Prostate gland (tissue), 2 donors: ENCODE results near the gene ZNF74. TPM values are rescaled to one million over a fixed set of nuclear protein-coding genes. Genes with fewer than 3 reads are reported as not detected.

Experiments
- DNase-seq: peaks from one replicate; pipeline ENCODE4 v3.0.0-alpha.2; 2019; ENCODE audit warnings: low spot score
- H3K27ac ChIP-seq, 2 donors: fragments of 200-600 bp; sonication (generic); 2 replicates each; pipeline ENCODE4 v1.5.1; 2017 to 2019
- H3K27me3 ChIP-seq: fragments of 200-600 bp; sonication (generic); replicated peaks from 2 replicates; pipeline ENCODE4 v1.5.1; 2019; ENCODE audit not compliant: insufficient read depth
- H3K36me3 ChIP-seq, 2 donors: fragments of 200-600 bp; sonication (generic); 1 replicate in 1 of 2; 2 replicates in 1 of 2; pipeline versions ENCODE4 v1.5.1 to v1.8.1; 2017 to 2019
- H3K4me1 ChIP-seq: fragments of 200-600 bp; sonication (generic); replicated peaks from 2 replicates; pipeline ENCODE4 v1.5.1; 2019
- H3K4me3 ChIP-seq, 2 donors: fragments of 200-600 bp; sonication (generic); 2 replicates each; pipeline ENCODE4 v1.5.1; 2017 to 2019
- H3K9me3 ChIP-seq: fragments of 200-600 bp; sonication (generic); 2 replicates; pipeline ENCODE4 v1.5.1; 2017
- CTCF ChIP-seq, 4 experiments: fragments of 200-600 bp in 2 of 4; fragments of 450-650 bp in 2 of 4; sonication (generic) in 2 of 4; IDR thresholded peaks; 1 replicate in 3 of 4; 2 replicates in 1 of 4; pipeline ENCODE4 v1.5.1; 2016 to 2019; ENCODE audit warnings: antibody characterized with exemption in 4 of 4, mild to moderate bottlenecking in 2 of 4, moderate library complexity in 2 of 4
- POLR2A ChIP-seq: fragments of 450-650 bp; IDR thresholded peaks from one replicate; pipeline ENCODE4 v1.6.1; 2016; ENCODE audit warnings: antibody characterized with exemption, mild to moderate bottlenecking
- POLR2AphosphoS5 ChIP-seq: sonication (generic); formaldehyde crosslinking; IDR thresholded peaks from one replicate; pipeline ENCODE4 v1.6.1; 2017; ENCODE audit warnings: antibody characterized with exemption
- WGBS: methylation state at CpG from one replicate; pipeline ENCODE4 v1.1.5; 2018; 5-methylcytosine and 5-hydroxymethylcytosine counted together
- intact Hi-C: fragments of 100-400 bp; cut with DNase I; formaldehyde crosslinking; loops from one replicate; pipeline ENCODE4 v1.14.2; 2022
- total RNA-seq, 2 donors: library from RNA; depleted of rRNA; stranded (reverse); fragments of >200 nt; gene quantifications; one replicate each; pipeline ENCODE4 v1.1.0, GENCODE V29; 2016

Gene ZNF74
- total RNA-seq, 2 donors from 2014 or later: 17.0 to 41.6 TPM

DNA sequence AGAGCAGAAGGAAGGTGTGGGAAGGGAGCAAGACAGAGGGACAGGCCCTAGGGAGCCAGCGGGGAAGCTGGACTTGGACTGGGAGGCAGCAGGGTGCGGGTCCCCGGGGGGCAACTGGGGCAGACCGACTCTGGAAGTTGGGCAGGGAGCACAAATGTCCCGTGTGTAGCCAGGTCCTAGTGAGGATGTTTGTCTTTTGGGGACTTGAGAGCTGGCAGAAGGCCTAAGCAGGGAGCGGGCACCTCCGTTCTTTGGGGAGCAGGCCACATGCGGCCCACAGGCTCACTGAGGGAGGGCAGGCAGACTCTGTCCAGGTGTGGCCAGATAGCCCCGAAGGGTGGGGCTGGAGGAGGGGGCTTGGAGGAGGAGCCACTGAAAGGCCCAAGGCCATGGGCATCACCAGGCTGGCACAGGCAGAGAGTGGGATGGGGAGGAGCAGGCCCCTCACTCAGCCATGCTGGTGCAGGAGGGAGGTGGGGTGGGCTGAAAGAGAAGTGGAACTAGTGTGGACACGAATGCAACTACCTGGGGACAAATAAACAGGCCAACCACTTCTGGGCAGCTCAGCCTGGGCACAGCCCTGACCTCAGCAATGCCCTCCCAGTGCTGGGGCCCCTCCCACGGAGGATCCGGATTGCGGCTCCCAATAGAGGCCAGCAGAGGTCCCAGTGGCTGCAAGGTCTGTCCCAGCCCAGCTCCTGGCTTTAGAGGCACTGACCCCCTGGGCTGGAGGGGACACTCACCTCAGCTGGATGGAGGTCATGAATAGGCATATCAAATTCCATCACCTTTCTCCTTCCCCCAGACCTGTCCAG lies 44.9 kb downstream of the ZNF74 start:
- H3K4me1 ChIP-seq: peaks cover 6% of the 10 kb centered on the region
- no peaks in the 10 kb centered on the region for H3K27me3 ChIP-seq
- TF ChIP-seq POLR2A (no peak), CTCF (IDR thresholded peaks at IDR 0.05) (no peak), POLR2AphosphoS5 (no peak)
- H3K27ac ChIP-seq: peak overlapping the region; percentile 79 to 82
- no peaks in the 10 kb centered on the region for H3K9me3 ChIP-seq
- no peaks in the 10 kb centered on the region for H3K36me3 ChIP-seq
- no peak for DNase-seq
- 54% methylated on average over 13 of the region's 13 CpGs for WGBS
- intact Hi-C loops: loop anchor here (5.0 to 10.0 kb wide), 2 partner anchors 58 to 116 kb away; partner anchors contain the start of gene KLHL22
- H3K4me3 ChIP-seq: peak overlapping the region; percentile 41 to 55

- Histone ChIP-seq H3K27me3 (no peaks in the 10 kb centered on the region), H3K36me3 (no peaks in the 10 kb centered on the region), H3K27ac (no peak overlapping the region), H3K4me1 (peaks cover 6% of the 10 kb centered on the region), H3K9me3 (no peaks in the 10 kb centered on the region), H3K4me3 (no peak overlapping the region)
- DNase-seq: no peak
- intact Hi-C loops: loop anchor here (5.0 to 10.0 kb wide), 2 partner anchors 58 to 115 kb away; partner anchors contain the start of gene KLHL22
- 98% methylated on average over 3 of the region's 4 CpGs for WGBS
- TF ChIP-seq POLR2A (no peak), POLR2AphosphoS5 (no peak), CTCF (IDR thresholded peaks at IDR 0.05) (no peak)
These were observed 45.6 kb downstream of the ZNF74 start for GRCh38 chr22:20439556-20439927.

DNA sequence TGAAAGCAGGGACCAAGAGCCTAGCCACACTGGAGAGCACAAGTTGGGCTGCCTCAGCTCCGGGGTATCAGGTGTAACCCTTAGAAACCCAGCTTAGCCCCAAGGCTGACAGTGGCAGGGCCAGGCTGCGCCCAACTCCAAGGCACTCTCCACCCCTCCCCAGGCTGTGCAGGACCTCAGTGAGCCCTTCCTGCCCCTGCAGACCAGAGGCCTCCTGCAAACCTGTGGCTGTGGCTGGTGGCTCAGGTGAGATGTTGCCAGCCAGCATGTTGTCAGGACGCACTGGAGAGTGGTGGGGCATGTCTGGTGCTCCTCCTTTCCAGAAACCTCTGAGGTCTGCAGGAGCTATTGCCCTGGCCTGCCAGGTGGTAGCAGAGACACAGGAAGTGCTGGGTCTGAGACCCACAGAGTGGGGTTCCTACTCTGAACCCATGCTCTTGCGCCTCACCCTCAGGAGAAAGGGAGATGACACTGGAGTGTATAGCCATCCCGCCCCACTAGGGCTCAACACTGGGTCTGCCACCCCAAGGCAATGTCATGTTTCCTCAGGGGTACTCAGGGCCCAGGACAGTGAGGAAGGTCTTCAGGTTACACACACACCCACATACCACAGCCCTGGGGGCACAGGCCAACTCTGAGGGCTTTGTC lies 46.1 kb downstream of the ZNF74 start:
- 95% methylated on average over 3 of the region's 5 CpGs for WGBS
- intact Hi-C loops: loop anchor here (5.0 to 10.0 kb wide), 2 partner anchors 57 to 115 kb away; partner anchors contain the start of gene KLHL22
- Histone ChIP-seq H3K27me3 (no peaks in the 10 kb centered on the region), H3K27ac (no peak overlapping the region), H3K36me3 (peaks cover 0 to 4% of the 10 kb centered on the region in 2 donors), H3K9me3 (no peaks in the 10 kb centered on the region), H3K4me1 (peaks cover 6% of the 10 kb centered on the region), H3K4me3 (no peak overlapping the region)
- no peak for DNase-seq
- TF ChIP-seq CTCF (IDR thresholded peaks at IDR 0.05) (no peak), POLR2A (no peak), POLR2AphosphoS5 (no peak)

DNA sequence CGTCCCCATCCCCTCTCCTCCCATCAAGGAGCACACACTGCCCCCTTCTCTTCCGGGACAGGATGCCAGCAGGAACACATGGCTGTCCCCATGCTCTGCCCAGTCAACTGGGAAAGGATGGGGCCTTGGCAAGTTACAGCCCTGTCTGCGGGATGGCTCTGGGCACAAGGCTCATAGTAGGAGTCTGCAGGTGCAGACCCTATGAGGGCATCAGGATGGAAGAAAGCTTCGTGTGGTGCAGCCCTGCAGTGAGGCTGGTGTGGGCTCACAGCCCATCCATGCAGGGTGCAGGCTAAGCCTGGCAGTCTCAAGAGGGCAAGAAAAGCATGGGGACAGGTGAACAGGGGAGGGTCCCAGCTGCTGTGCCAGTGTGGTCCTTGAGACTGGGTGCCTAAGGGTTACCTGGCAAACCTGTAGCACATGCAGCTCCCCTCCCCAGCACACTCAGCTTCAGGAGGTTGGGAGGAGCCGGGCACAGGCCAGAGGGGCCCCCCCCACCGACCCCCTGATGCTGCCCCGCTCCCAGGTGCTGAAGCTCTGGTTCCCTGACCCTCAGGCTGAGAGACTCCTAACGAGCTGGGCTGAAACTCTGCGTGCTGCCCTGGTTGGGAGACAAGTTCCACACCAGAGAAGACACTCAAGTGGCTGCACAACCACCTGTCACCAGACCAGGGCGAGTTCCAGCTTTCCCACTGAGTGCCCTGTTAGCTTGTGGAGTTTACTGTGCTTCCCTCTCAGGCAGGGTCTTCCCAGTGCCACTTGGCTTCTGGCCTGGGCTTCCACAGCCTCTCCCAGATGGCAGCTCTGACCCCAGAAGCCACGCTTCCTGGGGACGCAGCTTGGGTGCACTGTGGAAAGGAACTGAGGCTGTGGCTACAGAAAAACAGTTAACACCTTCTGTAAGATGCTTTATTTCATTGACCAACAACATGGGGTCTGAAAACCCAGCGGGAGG lies 47.0 kb downstream of the ZNF74 start:
- H3K27me3 ChIP-seq: no peaks in the 10 kb centered on the region
- WGBS: 72% methylated on average over 13 of the region's 13 CpGs
- H3K36me3 ChIP-seq: peaks cover 0 to 7% of the 10 kb centered on the region in 2 donors
- peaks cover 4% of the 10 kb centered on the region for H3K4me1 ChIP-seq
- no peaks in the 10 kb centered on the region for H3K9me3 ChIP-seq
- no peak overlapping the region for H3K27ac ChIP-seq
- intact Hi-C loops: no loop called here
- DNase-seq: no peak
- H3K4me3 ChIP-seq: no peak overlapping the region
- TF ChIP-seq POLR2AphosphoS5: no peak
- no peak for TF ChIP-seq POLR2A
- no peak for TF ChIP-seq CTCF (IDR thresholded peaks at IDR 0.05)
